A549 (cell line): Measurements from ENCODE around the gene MRPL27. TPM values are rescaled to one million over a fixed set of nuclear protein-coding genes. Genes with fewer than 3 reads are reported as not detected.

ENCODE experiments used
- ATAC-seq, 2 experiments: fragments of 200-7000 bp in 1 of 2; fragments of >200 bp in 1 of 2; cut with Nextera tagmentation in 1 of 2; cut with Tn5 transposase in 1 of 2; 3 replicates each; pipeline versions ENCODE4 v1.8.0 to v1.9.1; 2018 to 2020; ENCODE audit warnings: mild to moderate bottlenecking in 1 of 2, moderate library complexity in 1 of 2
- CTCF ChIA-PET: fragments of 300-600 bp; sonication (Branson Sonifier 250); formaldehyde crosslinking; extraction: SDS; loops from one replicate; lab custom pipeline; 2021; ENCODE audit warnings: antibody characterized with exemption, inconsistent platforms; lab: Yijun Ruan, JAX
- POLR2A ChIA-PET: fragments of 350-600 bp; formaldehyde crosslinking; extraction: SDS; loops from one replicate; lab custom pipeline; 2021; ENCODE audit warnings: antibody characterized with exemption, inconsistent platforms; lab: Yijun Ruan, JAX
- DNase-seq, 2 experiments: peaks; one replicate each; pipeline versions ENCODE4 v3.0.0 to v3.0.0-alpha.2; 2011 to 2016; ENCODE audit warnings: low read depth in 1 of 2, low spot score in 1 of 2
- FAIRE-seq: peaks from 2 replicates; lab custom pipeline; 2011; peaks lifted over from hg19 to GRCh38; lab: Jason Lieb, UNC
- H3K27ac ChIP-seq, 2 experiments: fragments of >200 bp; sonication (Bioruptor Twin); formaldehyde crosslinking; 3 replicates each; pipeline ENCODE4 v1.5.1; 2016 to 2017
- H3K4me1 ChIP-seq: fragments of >200 bp; sonication (Bioruptor Twin); formaldehyde crosslinking; 3 replicates; pipeline ENCODE4 v1.6.1; 2016
- H3K4me2 ChIP-seq: fragments of >200 bp; sonication (Bioruptor Twin); formaldehyde crosslinking; 3 replicates; pipeline ENCODE4 v1.6.1; 2016
- H3K4me3 ChIP-seq: fragments of >200 bp; sonication (Bioruptor Twin); formaldehyde crosslinking; 3 replicates; pipeline ENCODE4 v1.5.1; 2016
- H3K9me3 ChIP-seq: fragments of >200 bp; sonication (Bioruptor Twin); formaldehyde crosslinking; 3 replicates; pipeline ENCODE4 v1.6.1; 2016
- BHLHE40 ChIP-seq: IDR thresholded peaks from 2 replicates; pipeline ENCODE4 v1.6.1; 2012; ENCODE audit warnings: low read depth, low read length, inconsistent platforms
- CHD2 ChIP-seq: fragments of 150-350 bp; IDR thresholded peaks from 2 replicates; pipeline ENCODE4 v1.6.1; 2014; ENCODE audit warnings: low read length; ENCODE audit not compliant: partially characterized antibody
- EHF ChIP-seq: fragments of 250-450 bp; sonication (Bioruptor Pico); IDR thresholded peaks from 2 replicates; pipeline ENCODE4 v1.5.0; 2020; ENCODE audit warnings: mild to moderate bottlenecking
- EHMT2 ChIP-seq: fragments of 200-600 bp; sonication (generic); IDR thresholded peaks from 2 replicates; pipeline ENCODE4 v1.6.1; 2016; ENCODE audit warnings: antibody characterized with exemption, low read depth, mild to moderate bottlenecking, moderate library complexity
- ESRRA ChIP-seq: fragments of 150-350 bp; IDR thresholded peaks from 2 replicates; pipeline ENCODE4 v1.6.1; 2014; ENCODE audit warnings: mild to moderate bottlenecking, low read length, borderline replicate concordance
- FOSB ChIP-seq: fragments of 250-450 bp; sonication (Bioruptor Pico); IDR thresholded peaks from 2 replicates; pipeline ENCODE4 v1.5.0; 2020; ENCODE audit warnings: mild to moderate bottlenecking, moderate library complexity
- FOSL2 ChIP-seq, 2 experiments: fragments of 450-650 bp in 1 of 2; fragments of >200 bp in 1 of 2; sonication (Bioruptor Twin) in 1 of 2; formaldehyde crosslinking; IDR thresholded peaks; 2 replicates each; pipeline versions ENCODE4 v1.5.0 to v1.6.1; 2016 to 2020; ENCODE audit warnings: mild to moderate bottlenecking in 1 of 2, moderate library complexity in 1 of 2
- GATA3 ChIP-seq: IDR thresholded peaks from 2 replicates; pipeline ENCODE4 v1.6.1; 2012; ENCODE audit warnings: borderline replicate concordance
- HDAC2 ChIP-seq: fragments of 200-600 bp; sonication (generic); IDR thresholded peaks from 2 replicates; pipeline ENCODE4 v1.6.1; 2016
- HEYL ChIP-seq: fragments of 250-450 bp; sonication (Bioruptor Pico); IDR thresholded peaks from 2 replicates; pipeline ENCODE4 v1.8.0; 2021; ENCODE audit warnings: mild to moderate bottlenecking, moderate library complexity
- HOXA7 ChIP-seq: fragments of 250-450 bp; sonication (Bioruptor Pico); IDR thresholded peaks from 2 replicates; pipeline ENCODE4 v1.5.0; 2020; ENCODE audit warnings: mild to moderate bottlenecking, moderate library complexity
- HOXB13 ChIP-seq: fragments of 250-450 bp; sonication (Bioruptor Pico); IDR thresholded peaks from 2 replicates; pipeline ENCODE4 v1.5.0; 2020; ENCODE audit warnings: low read depth, mild to moderate bottlenecking, moderate library complexity
- HOXB5 ChIP-seq: fragments of 250-450 bp; sonication (Bioruptor Pico); IDR thresholded peaks from 2 replicates; pipeline ENCODE4 v1.5.0; 2020; ENCODE audit warnings: mild to moderate bottlenecking, moderate library complexity
- JUNB ChIP-seq: fragments of >200 bp; sonication (Bioruptor Twin); formaldehyde crosslinking; IDR thresholded peaks from 2 replicates; pipeline ENCODE4 v1.6.1; 2016
- KDM1A ChIP-seq: fragments of 200-600 bp; sonication (generic); IDR thresholded peaks from 2 replicates; pipeline ENCODE4 v1.6.1; 2016; ENCODE audit warnings: low read depth, mild to moderate bottlenecking
- KDM5A ChIP-seq: fragments of 200-600 bp; sonication (generic); IDR thresholded peaks from 2 replicates; pipeline ENCODE4 v1.6.1; 2016; ENCODE audit warnings: antibody characterized with exemption, mild to moderate bottlenecking
- MAFK ChIP-seq: fragments of 450-650 bp; IDR thresholded peaks from 2 replicates; pipeline ENCODE4 v1.6.1; 2014; ENCODE audit not compliant: partially characterized antibody
- MYC ChIP-seq: IDR thresholded peaks from 2 replicates; pipeline ENCODE4 v1.6.1; 2012; ENCODE audit warnings: mild to moderate bottlenecking, inconsistent platforms, low read length, improper control_type of control experiment, borderline replicate concordance
- NFE2L2 ChIP-seq: fragments of 150-350 bp; conservative IDR thresholded peaks from 2 replicates; pipeline ENCODE4 v1.6.1; 2014; ENCODE audit warnings: low read length
- PHF8 ChIP-seq: fragments of 200-600 bp; sonication (generic); IDR thresholded peaks from 2 replicates; pipeline ENCODE4 v1.6.1; 2016; ENCODE audit warnings: low read depth, mild to moderate bottlenecking, antibody characterized with exemption, moderate library complexity, borderline replicate concordance
- RAD21 ChIP-seq, 2 experiments: fragments of >200 bp in 1 of 2; sonication (Bioruptor Twin) in 1 of 2; formaldehyde crosslinking in 1 of 2; IDR thresholded peaks in 1 of 2; conservative IDR thresholded peaks in 1 of 2; 2 replicates in 1 of 2; 3 replicates in 1 of 2; pipeline ENCODE4 v1.6.1; 2012 to 2018; ENCODE audit warnings: inconsistent platforms in 1 of 2
- RCOR1 ChIP-seq: fragments of 150-350 bp; IDR thresholded peaks from 2 replicates; pipeline ENCODE4 v1.6.1; 2014; ENCODE audit warnings: antibody characterized with exemption, low read length, low read depth
- RFX5 ChIP-seq: fragments of 450-650 bp; IDR thresholded peaks from 2 replicates; pipeline ENCODE4 v1.7.1; 2014; ENCODE audit warnings: antibody characterized with exemption, mild to moderate bottlenecking, moderate library complexity
- RNF2 ChIP-seq: fragments of 200-600 bp; sonication (generic); IDR thresholded peaks from 2 replicates; pipeline ENCODE4 v1.6.1; 2016; ENCODE audit warnings: low read depth, mild to moderate bottlenecking, antibody characterized with exemption, moderate library complexity, borderline replicate concordance
- SMC3 ChIP-seq: fragments of >200 bp; sonication (Bioruptor Twin); formaldehyde crosslinking; IDR thresholded peaks from 3 replicates; pipeline ENCODE4 v1.6.1; 2018; ENCODE audit warnings: inconsistent platforms
- TP53 ChIP-seq: fragments of 250-450 bp; sonication (Bioruptor Pico); IDR thresholded peaks from 2 replicates; pipeline ENCODE4 v1.5.0; 2021; ENCODE audit warnings: mild to moderate bottlenecking, moderate library complexity
- ZSCAN20 ChIP-seq: fragments of 250-450 bp; sonication (Bioruptor Pico); IDR thresholded peaks from 2 replicates; pipeline ENCODE4 v1.8.0; 2022; ENCODE audit warnings: mild to moderate bottlenecking, moderate library complexity
- WGBS: methylation state at CpG from one replicate; pipeline ENCODE4 v1.1.6; 2017; ENCODE audit errors: missing lambda C conversion rate; 5-methylcytosine and 5-hydroxymethylcytosine counted together
- polyA plus RNA-seq, 4 experiments: library from polyadenylated mRNA; depleted of rRNA in 3 of 4; stranded (reverse); fragments of >200 nt; fragmentation: RNase III in 1 of 4; extraction: RNeasy Plus Mini Kit Qiagen cat#74134 plus additional on column Dnase treatment in 1 of 4; gene quantifications; 2 replicates in 3 of 4; 3 replicates in 1 of 4; pipeline ENCODE4 v1.2.3, GENCODE V29; 2011 to 2017
- TF ChIP-seq, protein P1 (sequence below): IDR thresholded peaks from 2 replicates; pipeline ENCODE4 v1.6.1; 2012
- TF ChIP-seq, protein P2 (sequence below): fragments of >200 bp; sonication (Bioruptor Twin); formaldehyde crosslinking; IDR thresholded peaks from 2 replicates; pipeline ENCODE4 v1.6.1; 2016
- TF ChIP-seq, protein P3 (sequence below): IDR thresholded peaks from 2 replicates; pipeline ENCODE4 v1.6.1; 2012; ENCODE audit warnings: low read depth, borderline replicate concordance
- TF ChIP-seq, protein P4 (sequence below): IDR thresholded peaks from 2 replicates; pipeline ENCODE4 v1.6.1; 2012

MRPL27 gene
- polyA plus RNA-seq, 2 of the 4 experiments (the other 2 are of a cell fraction): 149 to 155 TPM

- ATAC-seq: peak; percentile 17 to 27; a peak in 3 of 6 replicates
- Histone ChIP-seq H3K4me2 (no peak overlapping the region), H3K9me3 (no peaks in the 10 kb centered on the region), H3K27ac (no peak overlapping the region), H3K4me3 (no peak overlapping the region), H3K4me1 (no peaks in the 10 kb centered on the region)
- DNase-seq: no peak
- POLR2A ChIA-PET: interaction anchor here (1.5 kb wide), 1 partner anchor 10 kb away, joined by 6 read pairs; the partner anchor contains the start of gene LRRC59
- WGBS: 58% methylated on average over 3 of the region's 3 CpGs
- CTCF ChIA-PET: interaction anchor here (15.8 to 33.9 kb wide), 2 partner anchors 6 to 12 kb away, joined by 445 read pairs; partner anchors contain the start of genes EME1, LRRC59 and MRPL27
- FAIRE-seq: no peak
- no peak for TF ChIP-seq FOSL2 (IDR thresholded peaks at IDR 0.05)
- TF ChIP-seq FOSL2 (CRISPR knock-in tag; IDR thresholded peaks at IDR 0.05): no peak
- TF ChIP-seq RCOR1: no peak
- no peak for TF ChIP-seq KDM5A
- TF ChIP-seq, protein P1, sequence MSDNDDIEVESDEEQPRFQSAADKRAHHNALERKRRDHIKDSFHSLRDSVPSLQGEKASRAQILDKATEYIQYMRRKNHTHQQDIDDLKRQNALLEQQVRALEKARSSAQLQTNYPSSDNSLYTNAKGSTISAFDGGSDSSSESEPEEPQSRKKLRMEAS: no peak
- no peak for TF ChIP-seq SMC3
- TF ChIP-seq KDM1A: no peak
Observed at GRCh38 chr17:50386510-50386909, 13.5 kb upstream of the MRPL27 start.

- ATAC-seq (no peak), FAIRE-seq (no peak), DNase-seq (no peak)
- Histone ChIP-seq H3K4me1 (no peaks in the 10 kb centered on the region), H3K9me3 (no peaks in the 10 kb centered on the region), H3K4me3 (no peak overlapping the region), H3K27ac (no peak overlapping the region), H3K4me2 (no peak overlapping the region)
- ChIA-PET CTCF (interaction anchor here (0.6 to 33.9 kb wide), 4 partner anchors 10 to 99 kb away, joined by 3 to 445 read pairs (median 56); partner anchors contain the start of gene LRRC59), POLR2A (interaction anchor here (1.0 kb wide), 1 partner anchor 15 kb away, joined by 3 read pairs; the partner anchor contains the start of gene LRRC59)
- WGBS: 87% methylated on average over 12 of the region's 12 CpGs
- TF ChIP-seq HOXA7 (CRISPR knock-in tag) (no peak), CHD2 (no peak), NFE2L2 (no peak), ZSCAN20 (CRISPR knock-in tag) (no peak), MYC (no peak), MAFK (no peak), TP53 (CRISPR knock-in tag) (no peak), EHF (CRISPR knock-in tag) (no peak), RFX5 (no peak), RNF2 (no peak), RAD21 (conservative IDR thresholded peaks at IDR 0.05 in 1 of 2, IDR thresholded peaks at IDR 0.05 in 1 of 2) (no peak), KDM5A (no peak), JUNB (no peak), FOSL2 (IDR thresholded peaks at IDR 0.05) (no peak), FOSL2 (CRISPR knock-in tag; IDR thresholded peaks at IDR 0.05) (no peak), ESRRA (no peak)
- TF ChIP-seq, protein P2, sequence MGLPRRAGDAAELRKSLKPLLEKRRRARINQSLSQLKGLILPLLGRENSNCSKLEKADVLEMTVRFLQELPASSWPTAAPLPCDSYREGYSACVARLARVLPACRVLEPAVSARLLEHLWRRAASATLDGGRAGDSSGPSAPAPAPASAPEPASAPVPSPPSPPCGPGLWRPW: no peak
- TF ChIP-seq, protein P3, sequence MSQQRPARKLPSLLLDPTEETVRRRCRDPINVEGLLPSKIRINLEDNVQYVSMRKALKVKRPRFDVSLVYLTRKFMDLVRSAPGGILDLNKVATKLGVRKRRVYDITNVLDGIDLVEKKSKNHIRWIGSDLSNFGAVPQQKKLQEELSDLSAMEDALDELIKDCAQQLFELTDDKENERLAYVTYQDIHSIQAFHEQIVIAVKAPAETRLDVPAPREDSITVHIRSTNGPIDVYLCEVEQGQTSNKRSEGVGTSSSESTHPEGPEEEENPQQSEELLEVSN: no peak
- TF ChIP-seq, protein P4, sequence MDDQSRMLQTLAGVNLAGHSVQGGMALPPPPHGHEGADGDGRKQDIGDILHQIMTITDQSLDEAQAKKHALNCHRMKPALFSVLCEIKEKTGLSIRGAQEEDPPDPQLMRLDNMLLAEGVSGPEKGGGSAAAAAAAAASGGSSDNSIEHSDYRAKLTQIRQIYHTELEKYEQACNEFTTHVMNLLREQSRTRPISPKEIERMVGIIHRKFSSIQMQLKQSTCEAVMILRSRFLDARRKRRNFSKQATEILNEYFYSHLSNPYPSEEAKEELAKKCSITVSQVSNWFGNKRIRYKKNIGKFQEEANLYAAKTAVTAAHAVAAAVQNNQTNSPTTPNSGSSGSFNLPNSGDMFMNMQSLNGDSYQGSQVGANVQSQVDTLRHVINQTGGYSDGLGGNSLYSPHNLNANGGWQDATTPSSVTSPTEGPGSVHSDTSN: no peak
Observed at GRCh38 chr17:50382931-50383330, 9.9 kb upstream of the MRPL27 start.

DNA sequence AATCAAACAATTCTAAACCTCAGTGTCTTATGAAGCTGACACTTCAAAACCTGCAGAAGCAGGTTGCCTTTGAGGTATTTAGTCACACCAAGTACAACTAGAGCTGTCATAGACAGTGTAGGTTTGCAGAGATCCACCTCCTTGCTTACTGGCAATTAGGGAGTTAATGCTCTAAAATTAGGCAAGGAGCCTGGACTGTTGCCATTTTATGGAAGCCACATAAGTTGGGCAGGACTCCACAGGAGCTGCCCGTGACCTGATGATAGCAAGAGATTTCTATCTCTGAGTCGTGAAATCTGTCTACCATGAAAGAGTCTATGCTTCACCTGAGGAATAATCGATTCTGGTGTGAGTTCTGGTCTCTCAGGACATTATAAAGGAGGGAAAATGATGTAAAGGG is 8.9 kb upstream of the MRPL27 start:
- no peak for ATAC-seq
- POLR2A ChIA-PET: interaction anchor here (0.9 to 1.0 kb wide), 2 partner anchors 16 to 36 kb away, joined by 3 to 4 read pairs; partner anchors contain the start of genes LRRC59 and XYLT2
- no peak for FAIRE-seq
- CTCF ChIA-PET: interaction anchor here (1.4 to 33.9 kb wide), 4 partner anchors 10 to 100 kb away, joined by 3 to 445 read pairs (median 56); partner anchors contain the start of gene LRRC59
- H3K27ac ChIP-seq: no peak overlapping the region
- WGBS: 48% methylated on average over 3 of the region's 3 CpGs
- TF ChIP-seq HOXB5: no peak
- TF ChIP-seq HEYL (CRISPR knock-in tag): no peak
- TF ChIP-seq HOXB13 (CRISPR knock-in tag): no peak
- TF ChIP-seq HDAC2: no peak
- TF ChIP-seq MAFK: no peak
- TF ChIP-seq PHF8: no peak
- no peak for TF ChIP-seq FOSB (CRISPR knock-in tag)
- TF ChIP-seq GATA3: no peak
- no peak for TF ChIP-seq EHMT2
- TF ChIP-seq, protein P3: no peak
- TF ChIP-seq BHLHE40: no peak
- no peak overlapping the region for H3K4me3 ChIP-seq
- DNase-seq: no peak
- no peaks in the 10 kb centered on the region for H3K9me3 ChIP-seq
- H3K4me1 ChIP-seq: no peaks in the 10 kb centered on the region
- H3K4me2 ChIP-seq: no peak overlapping the region
